A549 (cell line): ENCODE results near the gene RNF44. TPM values are rescaled to one million over a fixed set of nuclear protein-coding genes. Genes with fewer than 3 reads are reported as not detected.

Experiments used
- ATAC-seq, 2 experiments: fragments of 200-7000 bp in 1 of 2; fragments of >200 bp in 1 of 2; cut with Nextera tagmentation in 1 of 2; cut with Tn5 transposase in 1 of 2; 3 replicates each; pipeline versions ENCODE4 v1.8.0 to v1.9.1; 2018 to 2020; ENCODE audit warnings: mild to moderate bottlenecking in 1 of 2, moderate library complexity in 1 of 2
- CTCF ChIA-PET: fragments of 300-600 bp; sonication (Branson Sonifier 250); formaldehyde crosslinking; extraction: SDS; loops from one replicate; lab custom pipeline; 2021; ENCODE audit warnings: antibody characterized with exemption, inconsistent platforms; lab: Yijun Ruan, JAX
- POLR2A ChIA-PET: fragments of 350-600 bp; formaldehyde crosslinking; extraction: SDS; loops from one replicate; lab custom pipeline; 2021; ENCODE audit warnings: antibody characterized with exemption, inconsistent platforms; lab: Yijun Ruan, JAX
- DNase-seq, 2 experiments: peaks; one replicate each; pipeline versions ENCODE4 v3.0.0 to v3.0.0-alpha.2; 2011 to 2016; ENCODE audit warnings: low read depth in 1 of 2, low spot score in 1 of 2
- FAIRE-seq: peaks from 2 replicates; lab custom pipeline; 2011; peaks lifted over from hg19 to GRCh38; lab: Jason Lieb, UNC
- H3K27ac ChIP-seq, 2 experiments: fragments of >200 bp; sonication (Bioruptor Twin); formaldehyde crosslinking; 3 replicates each; pipeline ENCODE4 v1.5.1; 2016 to 2017
- H3K4me1 ChIP-seq: fragments of >200 bp; sonication (Bioruptor Twin); formaldehyde crosslinking; 3 replicates; pipeline ENCODE4 v1.6.1; 2016
- H3K4me2 ChIP-seq: fragments of >200 bp; sonication (Bioruptor Twin); formaldehyde crosslinking; 3 replicates; pipeline ENCODE4 v1.6.1; 2016
- H3K4me3 ChIP-seq: fragments of >200 bp; sonication (Bioruptor Twin); formaldehyde crosslinking; 3 replicates; pipeline ENCODE4 v1.5.1; 2016
- H3K9me3 ChIP-seq: fragments of >200 bp; sonication (Bioruptor Twin); formaldehyde crosslinking; 3 replicates; pipeline ENCODE4 v1.6.1; 2016
- CBX2 ChIP-seq: fragments of 200-600 bp; sonication (generic); IDR thresholded peaks from 2 replicates; pipeline ENCODE4 v1.6.1; 2016; ENCODE audit warnings: low read depth, mild to moderate bottlenecking, borderline replicate concordance
- CEBPB ChIP-seq, 2 experiments: fragments of >200 bp in 1 of 2; sonication (Bioruptor Twin) in 1 of 2; formaldehyde crosslinking in 1 of 2; IDR thresholded peaks; 2 replicates each; pipeline ENCODE4 v1.6.1; 2012 to 2016
- CHD2 ChIP-seq: fragments of 150-350 bp; IDR thresholded peaks from 2 replicates; pipeline ENCODE4 v1.6.1; 2014; ENCODE audit warnings: low read length; ENCODE audit not compliant: partially characterized antibody
- EHF ChIP-seq: fragments of 250-450 bp; sonication (Bioruptor Pico); IDR thresholded peaks from 2 replicates; pipeline ENCODE4 v1.5.0; 2020; ENCODE audit warnings: mild to moderate bottlenecking
- ESRRA ChIP-seq: fragments of 150-350 bp; IDR thresholded peaks from 2 replicates; pipeline ENCODE4 v1.6.1; 2014; ENCODE audit warnings: mild to moderate bottlenecking, low read length, borderline replicate concordance
- FOSL2 ChIP-seq, 2 experiments: fragments of 450-650 bp in 1 of 2; fragments of >200 bp in 1 of 2; sonication (Bioruptor Twin) in 1 of 2; formaldehyde crosslinking; IDR thresholded peaks; 2 replicates each; pipeline versions ENCODE4 v1.5.0 to v1.6.1; 2016 to 2020; ENCODE audit warnings: mild to moderate bottlenecking in 1 of 2, moderate library complexity in 1 of 2
- GATA3 ChIP-seq: IDR thresholded peaks from 2 replicates; pipeline ENCODE4 v1.6.1; 2012; ENCODE audit warnings: borderline replicate concordance
- HOXA7 ChIP-seq: fragments of 250-450 bp; sonication (Bioruptor Pico); IDR thresholded peaks from 2 replicates; pipeline ENCODE4 v1.5.0; 2020; ENCODE audit warnings: mild to moderate bottlenecking, moderate library complexity
- HOXB13 ChIP-seq: fragments of 250-450 bp; sonication (Bioruptor Pico); IDR thresholded peaks from 2 replicates; pipeline ENCODE4 v1.5.0; 2020; ENCODE audit warnings: low read depth, mild to moderate bottlenecking, moderate library complexity
- HOXB5 ChIP-seq: fragments of 250-450 bp; sonication (Bioruptor Pico); IDR thresholded peaks from 2 replicates; pipeline ENCODE4 v1.5.0; 2020; ENCODE audit warnings: mild to moderate bottlenecking, moderate library complexity
- KDM5A ChIP-seq: fragments of 200-600 bp; sonication (generic); IDR thresholded peaks from 2 replicates; pipeline ENCODE4 v1.6.1; 2016; ENCODE audit warnings: antibody characterized with exemption, mild to moderate bottlenecking
- MAFK ChIP-seq: fragments of 450-650 bp; IDR thresholded peaks from 2 replicates; pipeline ENCODE4 v1.6.1; 2014; ENCODE audit not compliant: partially characterized antibody
- MAZ ChIP-seq: fragments of 150-350 bp; IDR thresholded peaks from 2 replicates; pipeline ENCODE4 v1.6.1; 2014; ENCODE audit warnings: antibody characterized with exemption, low read depth, low read length, borderline replicate concordance
- NFE2L2 ChIP-seq: fragments of 150-350 bp; conservative IDR thresholded peaks from 2 replicates; pipeline ENCODE4 v1.6.1; 2014; ENCODE audit warnings: low read length
- NR3C1 ChIP-seq: fragments of >200 bp; sonication (Bioruptor Twin); formaldehyde crosslinking; IDR thresholded peaks from 3 replicates; pipeline ENCODE4 v1.6.1; 2017
- PHF8 ChIP-seq: fragments of 200-600 bp; sonication (generic); IDR thresholded peaks from 2 replicates; pipeline ENCODE4 v1.6.1; 2016; ENCODE audit warnings: low read depth, mild to moderate bottlenecking, antibody characterized with exemption, moderate library complexity, borderline replicate concordance
- POLR2A ChIP-seq: IDR thresholded peaks from 2 replicates; pipeline ENCODE4 v1.6.1; 2012; ENCODE audit warnings: mild to moderate bottlenecking, low read length
- RAD21 ChIP-seq, 2 experiments: fragments of >200 bp in 1 of 2; sonication (Bioruptor Twin) in 1 of 2; formaldehyde crosslinking in 1 of 2; IDR thresholded peaks in 1 of 2; conservative IDR thresholded peaks in 1 of 2; 2 replicates in 1 of 2; 3 replicates in 1 of 2; pipeline ENCODE4 v1.6.1; 2012 to 2018; ENCODE audit warnings: inconsistent platforms in 1 of 2
- RFX5 ChIP-seq: fragments of 450-650 bp; IDR thresholded peaks from 2 replicates; pipeline ENCODE4 v1.7.1; 2014; ENCODE audit warnings: antibody characterized with exemption, mild to moderate bottlenecking, moderate library complexity
- RNF2 ChIP-seq: fragments of 200-600 bp; sonication (generic); IDR thresholded peaks from 2 replicates; pipeline ENCODE4 v1.6.1; 2016; ENCODE audit warnings: low read depth, mild to moderate bottlenecking, antibody characterized with exemption, moderate library complexity, borderline replicate concordance
- SREBF2 ChIP-seq: fragments of 450-650 bp; IDR thresholded peaks from 2 replicates; pipeline ENCODE4 v1.6.1; 2014; ENCODE audit warnings: mild to moderate bottlenecking, moderate library complexity
- TP53 ChIP-seq: fragments of 250-450 bp; sonication (Bioruptor Pico); IDR thresholded peaks from 2 replicates; pipeline ENCODE4 v1.5.0; 2021; ENCODE audit warnings: mild to moderate bottlenecking, moderate library complexity
- USF2 ChIP-seq: fragments of 450-650 bp; IDR thresholded peaks from 2 replicates; pipeline ENCODE4 v1.6.1; 2014; ENCODE audit warnings: antibody characterized with exemption
- ZNF302 ChIP-seq: fragments of 250-450 bp; sonication (Bioruptor Pico); IDR thresholded peaks from 2 replicates; pipeline ENCODE4 v1.9.0; 2021; ENCODE audit warnings: inconsistent platforms, mild to moderate bottlenecking, moderate library complexity
- WGBS: methylation state at CpG from one replicate; pipeline ENCODE4 v1.1.6; 2017; ENCODE audit errors: missing lambda C conversion rate; 5-methylcytosine and 5-hydroxymethylcytosine counted together
- polyA plus RNA-seq, 4 experiments: library from polyadenylated mRNA; depleted of rRNA in 3 of 4; stranded (reverse); fragments of >200 nt; fragmentation: RNase III in 1 of 4; extraction: RNeasy Plus Mini Kit Qiagen cat#74134 plus additional on column Dnase treatment in 1 of 4; gene quantifications; 2 replicates in 3 of 4; 3 replicates in 1 of 4; pipeline ENCODE4 v1.2.3, GENCODE V29; 2011 to 2017
- TF ChIP-seq, protein P1 (sequence below): fragments of 200-600 bp; sonication (generic); IDR thresholded peaks from 2 replicates; pipeline ENCODE4 v1.6.1; 2016; ENCODE audit warnings: antibody characterized with exemption, mild to moderate bottlenecking, moderate library complexity
- TF ChIP-seq, protein P2 (sequence below): fragments of >200 bp; sonication (Bioruptor Twin); formaldehyde crosslinking; IDR thresholded peaks from 3 replicates; pipeline ENCODE4 v1.6.1; 2016
- TF ChIP-seq, protein P3 (sequence below): fragments of >200 bp; sonication (Bioruptor Twin); formaldehyde crosslinking; IDR thresholded peaks from 3 replicates; pipeline ENCODE4 v1.5.1; 2016

Gene RNF44
- polyA plus RNA-seq, 2 of the 4 experiments (the other 2 are of a cell fraction) = 9.2 to 32.7 TPM

- TF ChIP-seq EHF (CRISPR knock-in tag) = no peak
- no peak for TF ChIP-seq MAZ
- TF ChIP-seq FOSL2 (IDR thresholded peaks at IDR 0.05) = no peak
- TF ChIP-seq FOSL2 (CRISPR knock-in tag; IDR thresholded peaks at IDR 0.05) = peak; percentile 59; the same call in 1 of the 2 replicates
- no peak for TF ChIP-seq KDM5A
- no peak for TF ChIP-seq RNF2
- TF ChIP-seq PHF8 = no peak
- no peak for TF ChIP-seq NR3C1
- TF ChIP-seq ZNF302 = no peak
- TF ChIP-seq GATA3 = peak; percentile 77; the same call in 1 of the 2 replicates
Measured at GRCh38 chr5:176491101-176491502, 46.1 kb downstream of the RNF44 start (continued).

GRCh38 chr5:176490301-176490700 lies 46.9 kb downstream of the RNF44 start:
- peak in 1 of 2 experiments; percentile 65 for DNase-seq
- FAIRE-seq = no peak
- ATAC-seq = peak; percentile 82 to 84

GRCh38 chr5:176489077-176489476 lies 48.1 kb downstream of the RNF44 start:
- TF ChIP-seq CBX2 = no peak
- TF ChIP-seq, protein P1, sequence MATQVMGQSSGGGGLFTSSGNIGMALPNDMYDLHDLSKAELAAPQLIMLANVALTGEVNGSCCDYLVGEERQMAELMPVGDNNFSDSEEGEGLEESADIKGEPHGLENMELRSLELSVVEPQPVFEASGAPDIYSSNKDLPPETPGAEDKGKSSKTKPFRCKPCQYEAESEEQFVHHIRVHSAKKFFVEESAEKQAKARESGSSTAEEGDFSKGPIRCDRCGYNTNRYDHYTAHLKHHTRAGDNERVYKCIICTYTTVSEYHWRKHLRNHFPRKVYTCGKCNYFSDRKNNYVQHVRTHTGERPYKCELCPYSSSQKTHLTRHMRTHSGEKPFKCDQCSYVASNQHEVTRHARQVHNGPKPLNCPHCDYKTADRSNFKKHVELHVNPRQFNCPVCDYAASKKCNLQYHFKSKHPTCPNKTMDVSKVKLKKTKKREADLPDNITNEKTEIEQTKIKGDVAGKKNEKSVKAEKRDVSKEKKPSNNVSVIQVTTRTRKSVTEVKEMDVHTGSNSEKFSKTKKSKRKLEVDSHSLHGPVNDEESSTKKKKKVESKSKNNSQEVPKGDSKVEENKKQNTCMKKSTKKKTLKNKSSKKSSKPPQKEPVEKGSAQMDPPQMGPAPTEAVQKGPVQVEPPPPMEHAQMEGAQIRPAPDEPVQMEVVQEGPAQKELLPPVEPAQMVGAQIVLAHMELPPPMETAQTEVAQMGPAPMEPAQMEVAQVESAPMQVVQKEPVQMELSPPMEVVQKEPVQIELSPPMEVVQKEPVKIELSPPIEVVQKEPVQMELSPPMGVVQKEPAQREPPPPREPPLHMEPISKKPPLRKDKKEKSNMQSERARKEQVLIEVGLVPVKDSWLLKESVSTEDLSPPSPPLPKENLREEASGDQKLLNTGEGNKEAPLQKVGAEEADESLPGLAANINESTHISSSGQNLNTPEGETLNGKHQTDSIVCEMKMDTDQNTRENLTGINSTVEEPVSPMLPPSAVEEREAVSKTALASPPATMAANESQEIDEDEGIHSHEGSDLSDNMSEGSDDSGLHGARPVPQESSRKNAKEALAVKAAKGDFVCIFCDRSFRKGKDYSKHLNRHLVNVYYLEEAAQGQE = no peak
- TF ChIP-seq ESRRA = no peak
- no peak for TF ChIP-seq HOXB5
- no peak for TF ChIP-seq MAFK
- no peak for TF ChIP-seq CEBPB (IDR thresholded peaks at IDR 0.05)
- TF ChIP-seq HOXB13 (CRISPR knock-in tag) = no peak
- TF ChIP-seq POLR2A = no peak
- no peak for TF ChIP-seq CHD2
- TF ChIP-seq, protein P2, sequence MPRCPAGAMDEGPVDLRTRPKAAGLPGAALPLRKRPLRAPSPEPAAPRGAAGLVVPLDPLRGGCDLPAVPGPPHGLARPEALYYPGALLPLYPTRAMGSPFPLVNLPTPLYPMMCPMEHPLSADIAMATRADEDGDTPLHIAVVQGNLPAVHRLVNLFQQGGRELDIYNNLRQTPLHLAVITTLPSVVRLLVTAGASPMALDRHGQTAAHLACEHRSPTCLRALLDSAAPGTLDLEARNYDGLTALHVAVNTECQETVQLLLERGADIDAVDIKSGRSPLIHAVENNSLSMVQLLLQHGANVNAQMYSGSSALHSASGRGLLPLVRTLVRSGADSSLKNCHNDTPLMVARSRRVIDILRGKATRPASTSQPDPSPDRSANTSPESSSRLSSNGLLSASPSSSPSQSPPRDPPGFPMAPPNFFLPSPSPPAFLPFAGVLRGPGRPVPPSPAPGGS = no peak
- no peak for TF ChIP-seq RAD21 (conservative IDR thresholded peaks at IDR 0.05 in 1 of 2, IDR thresholded peaks at IDR 0.05 in 1 of 2)
- TF ChIP-seq PHF8 = no peak
- TF ChIP-seq SREBF2 = no peak
- no peak for TF ChIP-seq TP53 (CRISPR knock-in tag)
- TF ChIP-seq USF2 = no peak
- TF ChIP-seq HOXA7 (CRISPR knock-in tag) = no peak
- no peak for TF ChIP-seq RNF2
- TF ChIP-seq NR3C1 = no peak
- TF ChIP-seq, protein P3, sequence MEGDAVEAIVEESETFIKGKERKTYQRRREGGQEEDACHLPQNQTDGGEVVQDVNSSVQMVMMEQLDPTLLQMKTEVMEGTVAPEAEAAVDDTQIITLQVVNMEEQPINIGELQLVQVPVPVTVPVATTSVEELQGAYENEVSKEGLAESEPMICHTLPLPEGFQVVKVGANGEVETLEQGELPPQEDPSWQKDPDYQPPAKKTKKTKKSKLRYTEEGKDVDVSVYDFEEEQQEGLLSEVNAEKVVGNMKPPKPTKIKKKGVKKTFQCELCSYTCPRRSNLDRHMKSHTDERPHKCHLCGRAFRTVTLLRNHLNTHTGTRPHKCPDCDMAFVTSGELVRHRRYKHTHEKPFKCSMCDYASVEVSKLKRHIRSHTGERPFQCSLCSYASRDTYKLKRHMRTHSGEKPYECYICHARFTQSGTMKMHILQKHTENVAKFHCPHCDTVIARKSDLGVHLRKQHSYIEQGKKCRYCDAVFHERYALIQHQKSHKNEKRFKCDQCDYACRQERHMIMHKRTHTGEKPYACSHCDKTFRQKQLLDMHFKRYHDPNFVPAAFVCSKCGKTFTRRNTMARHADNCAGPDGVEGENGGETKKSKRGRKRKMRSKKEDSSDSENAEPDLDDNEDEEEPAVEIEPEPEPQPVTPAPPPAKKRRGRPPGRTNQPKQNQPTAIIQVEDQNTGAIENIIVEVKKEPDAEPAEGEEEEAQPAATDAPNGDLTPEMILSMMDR = no peak
- no peak for TF ChIP-seq RFX5
- H3K9me3 ChIP-seq = no peaks in the 10 kb centered on the region
- no peak overlapping the region for H3K27ac ChIP-seq
- no peak overlapping the region for H3K4me2 ChIP-seq
- ATAC-seq = no peak
- H3K4me1 ChIP-seq = peaks cover 42% of the 10 kb centered on the region
- CTCF ChIA-PET = interaction anchor here (1.0 to 2.5 kb wide), 6 partner anchors 12 to 90 kb away, joined by 3 to 7 read pairs (median 4); partner anchors contain the start of genes CLTB and FAF2
- FAIRE-seq = no peak
- H3K4me3 ChIP-seq = no peak overlapping the region
- POLR2A ChIA-PET = interaction anchor here (1.0 kb wide), 1 partner anchor 41 kb away, joined by 3 read pairs; the partner anchor contains the start of gene FAF2
- no peak for DNase-seq
- 50% methylated on average over 1 of the region's 1 CpG for WGBS

More at GRCh38 chr5:176490301-176490700, 46.9 kb downstream of the RNF44 start:
- TF ChIP-seq NFE2L2 (no peak), RAD21 (conservative IDR thresholded peaks at IDR 0.05 in 1 of 2, IDR thresholded peaks at IDR 0.05 in 1 of 2) (peak in 1 of 2 experiments; percentile 27; a peak in 1 of 5 replicates)
- TF ChIP-seq, all 56 proteins: peak for 1
- WGBS = 87% methylated on average over 1 of the region's 1 CpG
- Histone ChIP-seq H3K4me1 (peaks cover 42% of the 10 kb centered on the region), H3K27ac (peak overlapping the region in 1 of 2 experiments; percentile 50; a peak in 1 of 6 replicates), H3K4me2 (peak overlapping the region; percentile 61), H3K4me3 (no peak overlapping the region), H3K9me3 (no peaks in the 10 kb centered on the region)
- POLR2A ChIA-PET = no interaction called here
- CTCF ChIA-PET = interaction anchor here (1.1 to 2.5 kb wide), 5 partner anchors 13 to 88 kb away, joined by 3 to 6 read pairs (median 3); no protein-coding TSS in a partner anchor
